ENCODE measurements around the gene SGK2. TPM values are rescaled to one million over a fixed set of nuclear protein-coding genes. Genes with fewer than 3 reads are reported as not detected.

SGK2 gene
- total and polyA plus RNA-seq, 2 experiments from 2014 or later = 2.4 TPM; not detected in 1

DNA sequence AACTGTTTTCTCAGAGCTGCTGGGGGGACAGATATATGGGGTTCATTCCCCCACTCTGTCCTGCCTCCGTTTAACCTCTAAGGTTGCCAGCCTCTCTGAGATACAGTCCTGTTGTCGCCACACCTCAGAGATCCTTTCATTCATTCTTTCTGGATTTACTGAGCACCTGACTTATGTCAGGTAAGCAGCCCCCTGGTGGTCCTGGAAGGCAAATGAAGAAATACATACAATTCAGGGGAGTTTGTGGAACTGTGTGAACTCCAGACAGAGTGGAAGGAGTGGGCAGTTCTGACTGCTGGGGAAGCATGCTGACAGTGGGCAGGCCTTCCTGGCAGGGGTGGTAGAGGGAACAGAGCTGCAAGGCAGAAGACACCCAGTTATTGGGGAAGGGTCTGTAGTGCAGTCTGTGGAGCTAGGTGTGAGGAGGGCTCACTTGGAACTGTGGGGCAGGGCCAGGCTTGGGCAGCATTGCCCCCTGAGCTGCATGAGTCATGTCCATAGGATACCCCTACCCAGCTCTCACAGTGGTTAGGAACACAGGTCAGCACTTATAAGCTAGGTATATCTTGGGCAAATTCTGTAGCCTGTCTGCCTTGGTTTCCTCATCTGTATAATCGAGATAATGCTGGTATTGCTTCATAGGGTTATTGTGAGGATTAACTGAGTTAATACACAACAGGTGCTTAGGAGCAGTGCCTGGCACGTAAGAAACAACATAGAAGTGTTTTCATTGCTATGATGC, 12.8 kb upstream of the SGK2 start:
- DNase-seq (ENCODE audit: low read depth in 1 of 2, low spot score in 1 of 2) = no peak
- TF ChIP-seq, protein P1, sequence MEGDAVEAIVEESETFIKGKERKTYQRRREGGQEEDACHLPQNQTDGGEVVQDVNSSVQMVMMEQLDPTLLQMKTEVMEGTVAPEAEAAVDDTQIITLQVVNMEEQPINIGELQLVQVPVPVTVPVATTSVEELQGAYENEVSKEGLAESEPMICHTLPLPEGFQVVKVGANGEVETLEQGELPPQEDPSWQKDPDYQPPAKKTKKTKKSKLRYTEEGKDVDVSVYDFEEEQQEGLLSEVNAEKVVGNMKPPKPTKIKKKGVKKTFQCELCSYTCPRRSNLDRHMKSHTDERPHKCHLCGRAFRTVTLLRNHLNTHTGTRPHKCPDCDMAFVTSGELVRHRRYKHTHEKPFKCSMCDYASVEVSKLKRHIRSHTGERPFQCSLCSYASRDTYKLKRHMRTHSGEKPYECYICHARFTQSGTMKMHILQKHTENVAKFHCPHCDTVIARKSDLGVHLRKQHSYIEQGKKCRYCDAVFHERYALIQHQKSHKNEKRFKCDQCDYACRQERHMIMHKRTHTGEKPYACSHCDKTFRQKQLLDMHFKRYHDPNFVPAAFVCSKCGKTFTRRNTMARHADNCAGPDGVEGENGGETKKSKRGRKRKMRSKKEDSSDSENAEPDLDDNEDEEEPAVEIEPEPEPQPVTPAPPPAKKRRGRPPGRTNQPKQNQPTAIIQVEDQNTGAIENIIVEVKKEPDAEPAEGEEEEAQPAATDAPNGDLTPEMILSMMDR (IDR thresholded peaks at IDR 0.05; ENCODE audit: low read depth, low read length) = no peak
- H3K4me3 ChIP-seq = no peak overlapping the region
- no peaks in the 10 kb centered on the region for H3K27me3 ChIP-seq
- no peaks in the 10 kb centered on the region for H3K4me1 ChIP-seq (ENCODE audit: low read depth)
- peaks cover 9% of the 10 kb centered on the region for H3K36me3 ChIP-seq
- H3K27ac ChIP-seq = no peak overlapping the region
- no peaks in the 10 kb centered on the region for H3K9me3 ChIP-seq (ENCODE audit: low read depth)

DNA sequence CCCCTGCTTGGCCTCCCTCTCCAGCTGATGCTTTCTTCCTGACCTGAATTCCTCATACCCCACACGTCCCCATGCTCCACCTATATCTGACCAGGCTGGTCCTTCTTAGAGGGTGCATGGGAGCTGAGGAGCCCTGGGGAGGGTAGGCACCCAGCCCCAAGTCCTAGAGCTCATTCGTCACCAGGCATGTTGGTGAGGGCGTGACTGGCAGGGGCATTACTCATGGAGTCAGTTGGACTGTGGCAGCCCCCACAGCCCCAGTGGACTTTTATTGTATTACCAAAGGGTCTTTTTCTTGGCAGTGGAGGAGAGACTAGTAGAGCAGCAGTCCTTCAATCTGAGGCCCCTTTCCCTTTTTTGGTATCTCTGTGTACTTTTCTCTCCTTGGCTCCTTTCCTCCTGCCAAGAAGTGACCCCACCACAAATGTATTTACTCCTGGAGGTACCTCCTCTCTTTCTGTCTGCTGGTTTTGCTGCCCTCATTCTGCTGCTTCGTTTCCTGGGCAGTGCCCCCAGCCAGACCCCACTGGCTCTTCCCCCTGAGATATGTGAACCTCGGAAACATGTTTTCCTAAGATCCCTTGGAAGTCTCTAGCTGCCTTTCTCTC, 10.4 kb upstream of the SGK2 start:
- no peak for DNase-seq (ENCODE audit: low read depth in 1 of 2, low spot score in 1 of 2)
- Histone ChIP-seq H3K9me3 (ENCODE audit: low read depth) (no peaks in the 10 kb centered on the region), H3K27ac (no peak overlapping the region), H3K36me3 (no peaks in the 10 kb centered on the region), H3K4me1 (ENCODE audit: low read depth) (no peaks in the 10 kb centered on the region), H3K27me3 (no peaks in the 10 kb centered on the region), H3K4me3 (no peak overlapping the region)
- TF ChIP-seq, protein P1 (IDR thresholded peaks at IDR 0.05; ENCODE audit: low read depth, low read length) = no peak

DNA sequence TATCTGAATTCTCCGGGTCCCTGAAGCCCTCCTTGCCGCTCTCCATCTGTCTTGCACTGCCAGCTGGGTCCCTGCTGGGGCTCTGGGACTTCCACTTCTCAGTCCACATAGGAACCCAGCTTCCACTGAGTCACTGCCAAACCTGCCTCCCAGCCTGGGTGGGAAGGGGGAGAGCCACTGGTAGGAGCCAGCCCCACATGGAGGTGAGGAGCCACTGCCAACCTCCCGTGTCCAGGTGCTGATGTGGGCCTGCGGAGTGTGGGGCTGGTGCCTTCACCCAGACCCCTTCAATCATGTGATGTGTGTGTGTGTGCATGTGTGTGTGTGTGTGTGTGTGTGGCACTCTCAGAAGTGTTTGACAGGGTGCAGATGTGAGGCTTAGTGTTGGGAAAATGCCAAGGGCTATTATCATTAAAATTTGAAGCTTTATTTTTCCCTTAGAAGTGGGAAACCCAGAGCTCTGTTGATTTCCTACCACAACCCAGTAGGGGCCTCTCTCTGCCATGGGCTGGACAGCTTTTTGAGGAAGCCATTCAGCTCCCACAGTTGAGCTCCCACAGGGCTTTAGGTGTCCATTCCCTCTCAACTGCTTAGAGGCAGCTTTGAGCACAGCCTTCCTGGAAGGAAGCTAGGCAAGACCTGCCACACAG, 9.3 kb upstream of the SGK2 start:
- H3K9me3 ChIP-seq (ENCODE audit: low read depth) = no peaks in the 10 kb centered on the region
- no peak for DNase-seq (ENCODE audit: low read depth in 1 of 2, low spot score in 1 of 2)
- no peak overlapping the region for H3K4me3 ChIP-seq
- H3K36me3 ChIP-seq = no peaks in the 10 kb centered on the region
- no peaks in the 10 kb centered on the region for H3K27me3 ChIP-seq
- no peaks in the 10 kb centered on the region for H3K4me1 ChIP-seq (ENCODE audit: low read depth)
- TF ChIP-seq, protein P1 (IDR thresholded peaks at IDR 0.05; ENCODE audit: low read depth, low read length) = no peak
- no peak overlapping the region for H3K27ac ChIP-seq

DNA sequence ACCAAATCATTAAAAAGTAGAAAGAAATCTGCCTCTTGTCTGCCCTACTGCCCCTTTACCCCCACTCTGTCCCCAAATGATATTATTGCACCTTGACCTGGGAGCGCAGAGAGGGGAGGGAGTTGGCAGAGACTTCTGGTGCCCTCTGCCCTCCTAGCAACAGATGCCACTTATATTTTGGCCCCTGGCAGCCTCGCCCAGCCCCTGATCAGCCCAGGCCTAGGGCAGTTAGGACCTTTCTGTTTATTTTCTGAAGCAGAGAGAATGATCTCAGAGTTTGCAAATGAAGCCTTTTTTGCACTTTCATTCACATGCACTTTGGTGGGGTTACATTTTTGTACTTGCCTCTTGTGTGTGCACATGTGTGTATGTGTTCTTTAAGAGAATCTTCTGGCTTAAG, 8.4 kb upstream of the SGK2 start:
- DNase-seq (ENCODE audit: low read depth in 1 of 2, low spot score in 1 of 2) = no peak
- no peak overlapping the region for H3K4me3 ChIP-seq
- H3K27me3 ChIP-seq = no peaks in the 10 kb centered on the region
- TF ChIP-seq, protein P1 (IDR thresholded peaks at IDR 0.05; ENCODE audit: low read depth, low read length) = no peak
- no peaks in the 10 kb centered on the region for H3K9me3 ChIP-seq (ENCODE audit: low read depth)
- H3K36me3 ChIP-seq = no peaks in the 10 kb centered on the region
- no peak overlapping the region for H3K27ac ChIP-seq
- no peaks in the 10 kb centered on the region for H3K4me1 ChIP-seq (ENCODE audit: low read depth)

DNA sequence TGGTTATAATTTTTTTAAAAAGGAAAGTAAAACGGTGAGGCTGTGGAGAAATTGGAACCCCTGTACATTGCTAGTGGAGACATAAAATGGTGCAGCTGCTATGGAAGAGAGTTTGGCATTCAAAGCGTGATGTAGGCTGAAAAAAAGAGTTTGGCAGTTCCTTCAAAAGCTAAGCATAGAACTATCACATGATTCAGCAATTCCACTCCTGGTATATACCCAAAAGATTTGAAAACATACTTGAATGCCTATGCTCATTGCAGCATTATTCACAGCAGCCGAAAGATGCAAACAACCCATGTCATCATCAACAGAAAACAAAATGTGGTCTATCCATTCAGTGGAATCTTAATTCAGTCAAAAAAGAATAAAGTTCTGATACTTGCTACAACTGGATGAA, 4.5 kb upstream of the SGK2 start:
- Histone ChIP-seq H3K27ac (no peak overlapping the region), H3K36me3 (no peaks in the 10 kb centered on the region), H3K4me1 (ENCODE audit: low read depth) (peaks cover 18% of the 10 kb centered on the region), H3K4me3 (no peak overlapping the region), H3K9me3 (ENCODE audit: low read depth) (no peaks in the 10 kb centered on the region), H3K27me3 (no peaks in the 10 kb centered on the region)
- no peak for DNase-seq (ENCODE audit: low read depth in 1 of 2, low spot score in 1 of 2)
- TF ChIP-seq, protein P1 (IDR thresholded peaks at IDR 0.05; ENCODE audit: low read depth, low read length) = no peak

Data from cardiac muscle cell (in vitro differentiated cells and primary cell).